Stomach (tissue), 9 donors: ENCODE measurements around the gene ARF1. TPM values are rescaled to one million over a fixed set of nuclear protein-coding genes. Genes with fewer than 3 reads are reported as not detected.

ENCODE experiments used
- DNase-seq, 2 donors: peaks; one replicate each; pipeline versions ENCODE4 v3.0.0 to v3.0.0-alpha.2; 2013 to 2019
- H3K27ac ChIP-seq, 5 donors: fragments of 200-600 bp in 4 of 5; sonication (generic) in 4 of 5; one replicate each; pipeline ENCODE4 v1.5.1; 2013 to 2019; ENCODE audit warnings: mild to moderate bottlenecking in 1 of 5, moderate library complexity in 1 of 5
- H3K27me3 ChIP-seq, 3 donors: fragments of 200-600 bp; sonication (generic); one replicate each; pipeline ENCODE4 v1.5.1; 2017 to 2019; ENCODE audit warnings: mixed run types in 1 of 3
- H3K36me3 ChIP-seq, 4 donors: fragments of 200-600 bp; sonication (generic); 1 replicate in 3 of 4; 2 replicates in 1 of 4; pipeline ENCODE4 v1.5.1; 2016 to 2019
- H3K4me1 ChIP-seq, 4 donors: fragments of 200-600 bp; sonication (generic); one replicate each; pipeline ENCODE4 v1.5.1; 2016 to 2019
- H3K4me3 ChIP-seq, 4 donors: fragments of 200-600 bp; sonication (generic) in 3 of 4; one replicate each; pipeline ENCODE4 v1.5.1; 2016 to 2019; ENCODE audit warnings: mild to moderate bottlenecking in 1 of 4
- H3K9me3 ChIP-seq, 4 donors: fragments of 200-600 bp; sonication (generic); one replicate each; pipeline ENCODE4 v1.5.1; 2016 to 2019
- EP300 ChIP-seq: sonication (generic); formaldehyde crosslinking; IDR thresholded peaks from one replicate; pipeline ENCODE4 v1.6.1; 2017; ENCODE audit warnings: antibody characterized with exemption
- POLR2A ChIP-seq, 4 donors: fragments of 450-650 bp; IDR thresholded peaks; one replicate each; pipeline ENCODE4 v1.6.1; 2016; ENCODE audit warnings: antibody characterized with exemption in 4 of 4, control low read depth in 2 of 4, mild to moderate bottlenecking in 1 of 4, moderate library complexity in 1 of 4
- POLR2AphosphoS5 ChIP-seq, 3 donors: sonication (generic); formaldehyde crosslinking; IDR thresholded peaks; one replicate each; pipeline ENCODE4 v1.6.1; 2016; ENCODE audit warnings: antibody characterized with exemption in 3 of 3
- WGBS, 5 donors: extraction: QIAGEN DNeasy Blood & Tissue Kit in 3 of 5; methylation state at CpG; one replicate each; pipeline versions ENCODE4 v1.1.5 to v1.1.7; 2013 to 2018; 5-methylcytosine and 5-hydroxymethylcytosine counted together
- intact Hi-C: fragments of 100-400 bp; cut with DNase I; formaldehyde crosslinking; loops from one replicate; pipeline ENCODE4 v1.15.1; 2023; ENCODE audit warnings: low total_unique reads
- polyA plus RNA-seq, 3 donors: library from polyadenylated mRNA; stranded (reverse); fragments of 200-250 nt; gene quantifications; one replicate each; pipeline ENCODE4 v1.2.3, GENCODE V29; 2013
- total RNA-seq, 5 donors: library from RNA; depleted of rRNA; stranded (reverse); fragments of >200 nt; gene quantifications; one replicate each; pipeline versions ENCODE4 v1.1.0 to v1.2.3, GENCODE V29; 2014 to 2016
- TF ChIP-seq, protein P1 (sequence below), 7 experiments: fragments of 450-650 bp in 4 of 7; fragments of 200-600 bp in 3 of 7; sonication (generic) in 3 of 7; IDR thresholded peaks; one replicate each; pipeline ENCODE4 v1.5.1; 2016 to 2019; ENCODE audit warnings: antibody characterized with exemption in 7 of 7, control low read depth in 2 of 7, mild to moderate bottlenecking in 1 of 7
- donor health status: healthy with polysubstance abuse.
- donor health status: Bipolar disorder and iron deficiency.
- donor health status: healthy.

ARF1 gene
- total and polyA plus RNA-seq, 8 donors, result 111 to 310 (median 200) TPM

DNA sequence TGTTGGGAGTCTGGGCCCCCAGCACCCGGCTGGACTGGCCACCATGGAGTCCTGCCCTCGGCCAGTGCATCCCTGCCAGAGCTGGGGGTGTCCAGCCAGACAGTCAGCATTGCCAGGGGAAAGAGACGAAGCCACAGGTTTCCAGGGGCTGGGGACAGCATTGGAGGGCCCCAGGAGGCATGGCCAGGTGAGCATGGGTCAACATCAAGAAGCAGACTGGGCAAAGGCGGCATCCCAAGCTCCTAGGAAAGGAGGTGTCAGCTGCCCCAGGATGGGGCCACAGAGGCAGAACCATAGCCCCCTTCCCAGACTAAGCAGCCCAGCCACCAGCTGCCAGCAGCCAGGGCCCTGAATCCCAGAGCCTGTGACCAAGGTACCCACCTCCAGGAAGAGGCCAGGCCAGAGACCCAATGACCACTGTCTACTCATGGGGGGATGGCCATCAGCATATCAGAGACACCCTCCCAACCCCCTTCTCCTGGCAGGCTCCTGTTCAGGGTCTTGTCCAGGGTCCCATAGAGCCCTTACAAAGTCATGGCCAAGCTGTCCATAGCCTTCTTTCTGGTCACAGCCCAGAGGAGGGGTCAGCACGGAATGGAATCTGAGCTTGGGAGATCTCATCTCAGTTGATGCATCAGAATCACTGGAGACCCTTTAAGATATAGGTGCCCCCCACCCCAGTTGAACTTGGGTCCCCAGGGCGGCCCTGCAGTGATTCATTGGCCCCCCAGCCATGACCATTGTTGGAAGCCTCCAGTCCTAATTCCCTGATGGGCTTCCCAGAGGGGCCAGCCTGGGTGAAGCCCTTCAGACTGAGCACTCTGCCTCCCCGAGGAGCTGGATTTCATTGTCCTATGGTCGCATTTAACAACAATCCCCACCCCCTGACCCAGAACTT lies 43.3 kb upstream of the ARF1 start:
- H3K36me3 ChIP-seq, result no peaks in the 10 kb centered on the region
- no peak overlapping the region for H3K4me3 ChIP-seq
- peaks cover 10 to 20% (median 13%) of the 10 kb centered on the region in 4 donors for H3K4me1 ChIP-seq
- intact Hi-C loops, result no loop called here
- peak in 1 of 2 donors; percentile 5 for DNase-seq
- H3K9me3 ChIP-seq, result no peaks in the 10 kb centered on the region
- no peak for TF ChIP-seq POLR2AphosphoS5 (IDR thresholded peaks at IDR 0.05)
- TF ChIP-seq EP300, result no peak
- TF ChIP-seq POLR2A (IDR thresholded peaks at IDR 0.05), result no peak
- TF ChIP-seq, protein P1, sequence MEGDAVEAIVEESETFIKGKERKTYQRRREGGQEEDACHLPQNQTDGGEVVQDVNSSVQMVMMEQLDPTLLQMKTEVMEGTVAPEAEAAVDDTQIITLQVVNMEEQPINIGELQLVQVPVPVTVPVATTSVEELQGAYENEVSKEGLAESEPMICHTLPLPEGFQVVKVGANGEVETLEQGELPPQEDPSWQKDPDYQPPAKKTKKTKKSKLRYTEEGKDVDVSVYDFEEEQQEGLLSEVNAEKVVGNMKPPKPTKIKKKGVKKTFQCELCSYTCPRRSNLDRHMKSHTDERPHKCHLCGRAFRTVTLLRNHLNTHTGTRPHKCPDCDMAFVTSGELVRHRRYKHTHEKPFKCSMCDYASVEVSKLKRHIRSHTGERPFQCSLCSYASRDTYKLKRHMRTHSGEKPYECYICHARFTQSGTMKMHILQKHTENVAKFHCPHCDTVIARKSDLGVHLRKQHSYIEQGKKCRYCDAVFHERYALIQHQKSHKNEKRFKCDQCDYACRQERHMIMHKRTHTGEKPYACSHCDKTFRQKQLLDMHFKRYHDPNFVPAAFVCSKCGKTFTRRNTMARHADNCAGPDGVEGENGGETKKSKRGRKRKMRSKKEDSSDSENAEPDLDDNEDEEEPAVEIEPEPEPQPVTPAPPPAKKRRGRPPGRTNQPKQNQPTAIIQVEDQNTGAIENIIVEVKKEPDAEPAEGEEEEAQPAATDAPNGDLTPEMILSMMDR (IDR thresholded peaks at IDR 0.05), result no peak
- no peak overlapping the region for H3K27ac ChIP-seq
- 59 to 89% (median 85%) methylated on average over 3 to 8 of the region's 8 CpGs for WGBS, 5 donors
- H3K27me3 ChIP-seq, result peaks cover 0 to 63% (median 36%) of the 10 kb centered on the region in 3 donors

DNA sequence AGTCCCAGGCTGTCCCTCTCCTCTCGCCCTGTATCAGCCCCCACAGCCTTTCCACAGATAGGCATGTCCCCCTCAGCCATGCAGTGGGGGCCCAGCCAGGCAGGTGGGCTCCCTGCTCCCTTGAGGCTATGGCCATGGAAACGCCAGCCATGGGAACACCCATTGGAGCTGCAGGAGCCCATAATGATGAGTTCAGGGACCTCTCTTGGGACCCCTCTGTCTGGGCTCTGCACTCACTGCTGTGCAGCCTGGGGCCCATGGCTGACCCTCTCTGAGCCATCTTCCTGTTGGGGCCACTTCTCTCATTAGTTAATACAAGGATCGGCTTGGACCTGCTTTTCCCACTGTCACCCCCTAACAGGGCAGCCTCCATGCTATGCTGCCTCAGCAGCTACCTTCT lies 42.5 kb upstream of the ARF1 start:
- Histone ChIP-seq H3K4me3 (no peak overlapping the region), H3K36me3 (no peaks in the 10 kb centered on the region), H3K9me3 (no peaks in the 10 kb centered on the region), H3K4me1 (peaks cover 12 to 25% (median 15%) of the 10 kb centered on the region in 4 donors), H3K27ac (no peak overlapping the region), H3K27me3 (peaks cover 0 to 63% (median 36%) of the 10 kb centered on the region in 3 donors)
- TF ChIP-seq, protein P1 (IDR thresholded peaks at IDR 0.05), result no peak
- TF ChIP-seq POLR2A (IDR thresholded peaks at IDR 0.05) (no peak), POLR2AphosphoS5 (IDR thresholded peaks at IDR 0.05) (no peak), EP300 (no peak)
- 73 to 87% (median 77%) methylated on average over 1 to 3 of the region's 3 CpGs for WGBS, 5 donors
- peak in 1 of 2 donors; percentile 9 for DNase-seq
- intact Hi-C loops, result no loop called here

DNA sequence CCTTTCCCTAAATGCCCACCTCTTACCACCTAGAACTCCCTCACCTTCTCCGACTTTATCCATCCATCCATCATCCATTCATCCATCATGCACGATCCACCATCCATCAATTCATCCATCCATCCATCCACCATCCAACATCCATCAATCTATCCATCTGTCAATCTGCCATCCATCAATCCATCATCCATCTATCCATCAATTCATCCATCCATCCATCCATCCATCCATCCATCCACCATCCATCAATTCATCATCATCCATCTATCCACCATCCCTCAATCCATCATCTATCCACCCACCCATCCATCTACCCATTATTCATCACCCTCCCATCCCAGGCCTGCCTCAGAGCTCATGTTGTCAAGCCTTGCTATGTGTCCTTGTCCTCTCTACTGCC lies 41.2 kb upstream of the ARF1 start:
- Histone ChIP-seq H3K27me3 (peaks cover 0 to 51% (median 36%) of the 10 kb centered on the region in 3 donors), H3K4me3 (no peak overlapping the region), H3K9me3 (no peaks in the 10 kb centered on the region), H3K4me1 (peaks cover 12 to 36% (median 21%) of the 10 kb centered on the region in 4 donors), H3K27ac (no peak overlapping the region), H3K36me3 (no peaks in the 10 kb centered on the region)
- 58 to 91% (median 81%) methylated on average over 2 of the region's 2 CpGs for WGBS, 5 donors
- intact Hi-C loops, result no loop called here
- DNase-seq, result no peak
- TF ChIP-seq POLR2A (IDR thresholded peaks at IDR 0.05) (no peak), POLR2AphosphoS5 (IDR thresholded peaks at IDR 0.05) (no peak), EP300 (no peak)
- TF ChIP-seq, protein P1 (IDR thresholded peaks at IDR 0.05), result no peak

DNA sequence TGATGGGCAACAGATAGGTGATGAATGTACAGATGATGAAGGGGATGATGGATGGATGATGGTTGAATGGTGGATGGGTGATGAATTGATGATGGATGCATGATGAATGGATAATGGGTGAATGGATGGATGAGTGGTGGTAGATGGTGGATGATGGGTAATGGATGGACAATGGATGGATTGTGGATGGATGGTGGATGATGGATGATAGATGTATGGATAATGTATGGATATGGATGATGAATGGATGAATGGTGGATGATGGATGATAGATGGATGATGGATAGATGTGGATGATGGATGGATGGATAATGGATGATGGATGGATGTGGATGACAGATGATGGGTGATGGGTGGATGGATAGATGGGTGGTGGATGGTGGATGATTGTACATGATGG lies 40.0 kb upstream of the ARF1 start:
- Histone ChIP-seq H3K9me3 (no peaks in the 10 kb centered on the region), H3K4me1 (peaks cover 8 to 33% (median 17%) of the 10 kb centered on the region in 4 donors), H3K27ac (no peak overlapping the region), H3K27me3 (peaks cover 0 to 39% (median 24%) of the 10 kb centered on the region in 3 donors), H3K36me3 (no peaks in the 10 kb centered on the region), H3K4me3 (no peak overlapping the region)
- intact Hi-C loops, result no loop called here
- DNase-seq, result no peak
- TF ChIP-seq, protein P1 (IDR thresholded peaks at IDR 0.05), result no peak
- no peak for TF ChIP-seq POLR2A (IDR thresholded peaks at IDR 0.05)
